HepG2 (cell line): Measurements from ENCODE around the gene ST3GAL2. TPM values are rescaled to one million over a fixed set of nuclear protein-coding genes. Genes with fewer than 3 reads are reported as not detected.

Source experiments
- ARID2 ChIP-seq: sonication (generic); formaldehyde crosslinking; IDR thresholded peaks from 2 replicates; pipeline ENCODE4 v1.8.1; 2022; ENCODE audit warnings: mild to moderate bottlenecking, missing genetic modification reagents, borderline replicate concordance
- ASH2L ChIP-seq: fragments of 300-600, 200-600 bp; sonication (generic); IDR thresholded peaks from 2 replicates; pipeline ENCODE4 v1.7.0; 2017; ENCODE audit warnings: low read depth, mild to moderate bottlenecking, moderate library complexity, mixed read lengths, low read length; ENCODE audit not compliant: insufficient read length
- ATM ChIP-seq: fragments of 450-650 bp; IDR thresholded peaks from 2 replicates; pipeline ENCODE4 v1.7.1; 2017; ENCODE audit warnings: mild to moderate bottlenecking, borderline replicate concordance
- FOXP1 ChIP-seq, 2 experiments: fragments of 450-650 bp in 1 of 2; IDR thresholded peaks; 2 replicates each; pipeline ENCODE4 v1.6.1; 2017 to 2018; ENCODE audit warnings: antibody characterized with exemption in 1 of 2
- IKZF5 ChIP-seq: IDR thresholded peaks from 2 replicates; pipeline ENCODE4 v1.6.1; 2018; ENCODE audit warnings: missing genetic modification reagents, mild to moderate bottlenecking, missing compliant biosample characterization
- JDP2 ChIP-seq: sonication (generic); formaldehyde crosslinking; IDR thresholded peaks from 2 replicates; pipeline ENCODE4 v1.8.1; 2022; ENCODE audit warnings: missing genetic modification reagents, borderline replicate concordance
- NFYB ChIP-seq: sonication (generic); formaldehyde crosslinking; IDR thresholded peaks from 2 replicates; pipeline ENCODE4 v1.4.0; 2020; ENCODE audit warnings: missing genetic modification reagents
- RBFOX2 ChIP-seq: fragments of 200-400 bp; formaldehyde crosslinking; IDR thresholded peaks from 2 replicates; pipeline ENCODE4 v1.6.1; 2017; ENCODE audit warnings: low read depth, mild to moderate bottlenecking, low read length
- SNAPC4 ChIP-seq: sonication (generic); formaldehyde crosslinking; IDR thresholded peaks from 2 replicates; pipeline ENCODE4 v1.4.0; 2020; ENCODE audit warnings: mild to moderate bottlenecking, missing genetic modification reagents
- SOX6 ChIP-seq, 2 experiments: fragments of 450-650 bp in 1 of 2; sonication (generic) in 1 of 2; formaldehyde crosslinking in 1 of 2; IDR thresholded peaks; 2 replicates each; pipeline versions ENCODE4 v1.4.0 to v1.6.1; 2017 to 2020; ENCODE audit warnings: antibody characterized with exemption in 1 of 2, mild to moderate bottlenecking in 1 of 2, missing genetic modification reagents in 1 of 2
- SP4 ChIP-seq: sonication (generic); formaldehyde crosslinking; IDR thresholded peaks from 2 replicates; pipeline ENCODE4 v1.8.1; 2023; ENCODE audit warnings: mild to moderate bottlenecking, missing genetic modification reagents
- ZFP91 ChIP-seq: sonication (generic); formaldehyde crosslinking; IDR thresholded peaks from 2 replicates; pipeline ENCODE4 v1.9.0; 2022; ENCODE audit warnings: missing genetic modification reagents, mild to moderate bottlenecking, borderline replicate concordance
- ZNF136 ChIP-seq: sonication (generic); formaldehyde crosslinking; IDR thresholded peaks from 2 replicates; pipeline ENCODE4 v1.8.1; 2022; ENCODE audit warnings: low read depth, mild to moderate bottlenecking, moderate library complexity, missing genetic modification reagents
- ZNF274 ChIP-seq: sonication (generic); formaldehyde crosslinking; IDR thresholded peaks from 2 replicates; pipeline ENCODE4 v1.5.1; 2020; ENCODE audit warnings: mild to moderate bottlenecking, missing genetic modification reagents
- ZNF362 ChIP-seq: sonication (generic); formaldehyde crosslinking; IDR thresholded peaks from 2 replicates; pipeline ENCODE4 v1.4.0; 2020; ENCODE audit warnings: missing genetic modification reagents, mild to moderate bottlenecking, borderline replicate concordance
- ZNF605 ChIP-seq: sonication (generic); formaldehyde crosslinking; IDR thresholded peaks from 2 replicates; pipeline ENCODE4 v1.8.0; 2022; ENCODE audit warnings: mild to moderate bottlenecking, missing genetic modification reagents
- ZNF770 ChIP-seq: sonication (generic); formaldehyde crosslinking; IDR thresholded peaks from 2 replicates; pipeline ENCODE4 v1.5.0; 2020; ENCODE audit warnings: mild to moderate bottlenecking, missing genetic modification reagents
- ZSCAN9 ChIP-seq: IDR thresholded peaks from 2 replicates; pipeline ENCODE4 v1.6.1; 2016; ENCODE audit warnings: borderline replicate concordance
- polyA plus RNA-seq, 8 experiments: library from polyadenylated mRNA; depleted of rRNA in 3 of 8; stranded (reverse) in 7 of 8; unstranded in 1 of 8; fragments of >200 nt; fragmentation: Illumina TruSeq in 4 of 8; extraction: Trizol in 4 of 8; gene quantifications; 2 replicates each; pipeline versions ENCODE4 v1.2.1 to v1.2.3, GENCODE V29; 2011 to 2016; ENCODE audit warnings: low read depth in 4 of 8, missing spikeins in 1 of 8, mixed read lengths in 1 of 8; ENCODE audit not compliant: insufficient read depth in 1 of 8
- total RNA-seq, 5 experiments: library from RNA; depleted of rRNA; stranded (reverse); fragments of >200 nt; fragmentation: Illumina TruSeq; extraction: Trizol; gene quantifications; 2 replicates each; pipeline ENCODE4 v1.2.3, GENCODE V29; 2016; ENCODE audit warnings: low read depth in 1 of 5

Gene ST3GAL2
- total and polyA plus RNA-seq, 2 of the 13 experiments (the other 11 are each of a cell fraction or from before 2014, with no cell fraction given) = 16.3 to 24.9 TPM

GRCh38 chr16:70345840-70346239 is 93.1 kb downstream of the ST3GAL2 start (continued):
- no peak for TF ChIP-seq ZNF362 (CRISPR knock-in tag)
- no peak for TF ChIP-seq NFYB (CRISPR knock-in tag)
- no peak for TF ChIP-seq ZSCAN9 (CRISPR knock-in tag)
- no peak for TF ChIP-seq SP4 (CRISPR knock-in tag)
- no peak for TF ChIP-seq ZNF136 (CRISPR knock-in tag)
- no peak for TF ChIP-seq SNAPC4
- TF ChIP-seq ATM = no peak
- no peak for TF ChIP-seq ASH2L
- TF ChIP-seq ZNF605 = 0 out of 2 replicates have a peak, but pooled peaks have one; percentile 64
- no peak for TF ChIP-seq RBFOX2
- TF ChIP-seq ZNF274 = no peak
- TF ChIP-seq IKZF5 (CRISPR knock-in tag) = 0 out of 2 replicates have a peak, but pooled peaks have one; percentile 8
- 0 out of 2 replicates have a peak, but pooled peaks have one; percentile 32 for TF ChIP-seq ARID2 (CRISPR knock-in tag)
- TF ChIP-seq ZFP91 (CRISPR knock-in tag) = no peak
- no peak; the same call in 1 of the 2 replicates for TF ChIP-seq ZNF770 (CRISPR knock-in tag)
- TF ChIP-seq FOXP1 (IDR thresholded peaks at IDR 0.05) = no peak
- no peak for TF ChIP-seq FOXP1 (CRISPR knock-in tag; IDR thresholded peaks at IDR 0.05)
- no peak for TF ChIP-seq JDP2 (CRISPR knock-in tag)
- TF ChIP-seq SOX6 (IDR thresholded peaks at IDR 0.05) = no peak
- TF ChIP-seq SOX6 (CRISPR knock-in tag; IDR thresholded peaks at IDR 0.05) = no peak
